Esophagus muscularis mucosa (tissue), 4 donors: ENCODE data around the gene EZR. TPM values are rescaled to one million over a fixed set of nuclear protein-coding genes. Genes with fewer than 3 reads are reported as not detected.

ENCODE experiments used
- DNase-seq: peaks from one replicate; pipeline ENCODE4 v3.0.0-alpha.2; 2017; ENCODE audit errors: extremely low spot score
- H3K27ac ChIP-seq, 4 donors: fragments of 200-600 bp; sonication (generic); replicated peaks in 1 of 4; 1 replicate in 3 of 4; 2 replicates in 1 of 4; pipeline ENCODE4 v1.5.1; 2016 to 2019; ENCODE audit warnings: mild to moderate bottlenecking in 1 of 4
- H3K27me3 ChIP-seq, 4 donors: fragments of 200-600 bp; sonication (generic); one replicate each; pipeline versions ENCODE4 v1.5.1 to v1.6.0; 2016 to 2019
- H3K36me3 ChIP-seq, 4 donors: fragments of 200-600 bp; sonication (generic); one replicate each; pipeline ENCODE4 v1.5.1; 2016 to 2019
- H3K4me1 ChIP-seq, 4 donors: fragments of 200-600 bp; sonication (generic); one replicate each; pipeline ENCODE4 v1.5.1; 2016 to 2019
- H3K4me3 ChIP-seq, 4 donors: fragments of 200-600 bp; sonication (generic); 1 replicate in 2 of 4; 2 replicates in 2 of 4; pipeline ENCODE4 v1.5.1; 2016 to 2019; ENCODE audit warnings: mild to moderate bottlenecking in 4 of 4, moderate library complexity in 1 of 4
- H3K9me3 ChIP-seq, 4 donors: fragments of 200-600 bp; sonication (generic); 1 replicate in 3 of 4; 2 replicates in 1 of 4; pipeline ENCODE4 v1.5.1; 2016 to 2019
- EP300 ChIP-seq: sonication (generic); formaldehyde crosslinking; IDR thresholded peaks from one replicate; pipeline ENCODE4 v1.6.1; 2017; ENCODE audit warnings: antibody characterized with exemption
- POLR2A ChIP-seq: fragments of 450-650 bp; IDR thresholded peaks from one replicate; pipeline ENCODE4 v1.6.1; 2017; ENCODE audit warnings: antibody characterized with exemption, moderate library complexity, mild to moderate bottlenecking, low read depth
- POLR2AphosphoS5 ChIP-seq, 2 donors: sonication (generic); formaldehyde crosslinking; IDR thresholded peaks; one replicate each; pipeline ENCODE4 v1.6.1; 2017; ENCODE audit warnings: antibody characterized with exemption in 2 of 2
- WGBS: methylation state at CpG from one replicate; pipeline ENCODE4 v1.1.5; 2018; 5-methylcytosine and 5-hydroxymethylcytosine counted together
- intact Hi-C: fragments of 100-400 bp; cut with DNase I; formaldehyde crosslinking; loops from one replicate; pipeline ENCODE4 v1.15.1; 2023
- total RNA-seq, 4 donors: library from RNA; depleted of rRNA; stranded (reverse); fragments of >200 nt; gene quantifications; one replicate each; pipeline versions ENCODE4 v1.1.0 to v1.2.1, GENCODE V29; 2016
- TF ChIP-seq, protein P1 (sequence below), 3 experiments: fragments of 200-600 bp in 2 of 3; fragments of 450-650 bp in 1 of 3; sonication (generic) in 2 of 3; IDR thresholded peaks; one replicate each; pipeline ENCODE4 v1.5.1; 2017 to 2019; ENCODE audit warnings: antibody characterized with exemption in 3 of 3, mild to moderate bottlenecking in 2 of 3, moderate library complexity in 1 of 3

The EZR gene
- total RNA-seq, 4 donors from 2014 or later = 205 to 226 (median 212) TPM

DNA sequence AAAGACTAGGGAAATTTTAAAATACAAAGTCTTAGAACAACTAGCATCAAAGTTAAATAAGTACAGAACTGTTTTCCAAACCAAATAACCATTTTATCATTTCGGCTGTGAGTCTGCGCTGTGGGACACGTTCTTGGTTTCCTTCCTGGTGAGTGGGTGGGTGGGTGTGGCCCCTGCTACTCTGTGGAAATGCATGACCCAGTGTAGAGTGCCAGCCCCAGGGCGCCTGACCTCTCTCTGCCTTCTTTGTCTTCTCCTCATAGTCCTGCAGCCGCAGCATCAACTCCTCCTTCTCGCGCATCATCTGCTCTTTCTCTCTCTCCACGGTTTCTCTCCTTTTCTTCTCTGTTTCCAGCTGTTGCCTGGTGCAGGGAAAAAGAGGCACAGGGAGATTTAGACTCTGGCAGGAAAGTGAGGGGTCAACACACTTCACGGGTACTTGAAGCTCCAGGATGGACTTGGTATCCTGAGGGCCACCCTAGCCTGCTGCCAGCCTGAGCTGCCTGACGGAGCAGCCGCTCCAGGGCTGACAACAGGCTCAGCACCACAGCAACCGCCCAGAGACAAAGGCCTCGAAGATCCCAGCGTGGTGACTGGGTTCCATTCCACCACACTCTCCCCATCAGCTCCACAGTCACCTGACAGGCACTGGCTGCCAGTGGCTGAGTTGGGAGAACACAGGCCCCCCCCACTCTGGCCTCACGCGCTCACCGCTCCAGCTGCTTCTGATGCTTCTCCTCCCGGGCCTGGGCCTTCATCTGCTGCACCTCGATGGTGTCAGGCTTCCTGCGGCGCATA, 48.4 kb downstream of the EZR start:
- intact Hi-C loops = no loop called here
- no peak for TF ChIP-seq POLR2AphosphoS5 (IDR thresholded peaks at IDR 0.05)
- TF ChIP-seq, protein P1, sequence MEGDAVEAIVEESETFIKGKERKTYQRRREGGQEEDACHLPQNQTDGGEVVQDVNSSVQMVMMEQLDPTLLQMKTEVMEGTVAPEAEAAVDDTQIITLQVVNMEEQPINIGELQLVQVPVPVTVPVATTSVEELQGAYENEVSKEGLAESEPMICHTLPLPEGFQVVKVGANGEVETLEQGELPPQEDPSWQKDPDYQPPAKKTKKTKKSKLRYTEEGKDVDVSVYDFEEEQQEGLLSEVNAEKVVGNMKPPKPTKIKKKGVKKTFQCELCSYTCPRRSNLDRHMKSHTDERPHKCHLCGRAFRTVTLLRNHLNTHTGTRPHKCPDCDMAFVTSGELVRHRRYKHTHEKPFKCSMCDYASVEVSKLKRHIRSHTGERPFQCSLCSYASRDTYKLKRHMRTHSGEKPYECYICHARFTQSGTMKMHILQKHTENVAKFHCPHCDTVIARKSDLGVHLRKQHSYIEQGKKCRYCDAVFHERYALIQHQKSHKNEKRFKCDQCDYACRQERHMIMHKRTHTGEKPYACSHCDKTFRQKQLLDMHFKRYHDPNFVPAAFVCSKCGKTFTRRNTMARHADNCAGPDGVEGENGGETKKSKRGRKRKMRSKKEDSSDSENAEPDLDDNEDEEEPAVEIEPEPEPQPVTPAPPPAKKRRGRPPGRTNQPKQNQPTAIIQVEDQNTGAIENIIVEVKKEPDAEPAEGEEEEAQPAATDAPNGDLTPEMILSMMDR (IDR thresholded peaks at IDR 0.05) = no peak
- TF ChIP-seq POLR2A = no peak
- TF ChIP-seq EP300 = no peak
- DNase-seq = no peak
- Histone ChIP-seq H3K36me3 (peaks cover 92 to 100% (median 97%) of the 10 kb centered on the region in 4 donors), H3K9me3 (no peaks in the 10 kb centered on the region), H3K4me1 (peaks cover 0 to 17% (median 4%) of the 10 kb centered on the region in 4 donors), H3K4me3 (no peak overlapping the region), H3K27ac (peak overlapping the region in 2 of 4 donors; percentile 11 to 29), H3K27me3 (no peaks in the 10 kb centered on the region)
- WGBS = 78% methylated on average over 19 of the region's 21 CpGs

DNA sequence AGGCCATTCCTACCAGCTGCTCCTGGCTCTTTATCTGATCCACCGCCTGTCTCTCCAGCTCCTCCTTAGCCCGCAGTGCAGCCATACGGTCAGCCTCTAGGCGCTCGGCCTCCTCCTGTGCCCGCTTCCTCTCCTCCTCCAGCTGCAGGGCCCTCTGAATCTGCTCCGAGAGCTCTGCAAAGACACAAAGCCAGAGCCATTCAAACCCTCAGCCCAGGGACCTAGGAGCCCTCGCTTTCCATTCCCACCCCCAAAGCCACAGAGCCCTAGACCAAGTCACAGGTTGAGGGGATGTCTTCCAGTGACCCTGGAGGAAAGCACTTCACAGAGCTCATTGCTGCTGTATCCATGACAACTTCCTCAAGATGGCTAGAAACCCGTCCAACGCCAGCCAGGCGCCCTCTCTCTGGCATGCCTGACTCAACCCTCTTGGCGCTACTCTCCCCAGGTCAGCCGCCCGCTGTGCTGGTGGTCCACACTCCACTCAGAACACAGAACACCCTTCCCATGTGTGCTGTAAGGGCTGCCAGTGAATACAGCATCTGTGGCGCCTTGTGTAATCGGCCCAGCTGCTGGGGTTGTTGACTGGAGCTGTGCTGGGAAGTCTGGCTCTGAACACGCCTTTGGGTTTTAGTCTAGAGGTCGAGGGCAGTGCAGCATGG, 49.3 kb downstream of the EZR start:
- intact Hi-C loops = no loop called here
- DNase-seq = no peak
- WGBS = 90% methylated on average over 17 of the region's 18 CpGs
- Histone ChIP-seq H3K27ac (peak overlapping the region in 1 of 4 donors; percentile 6), H3K36me3 (peaks cover 92 to 100% (median 97%) of the 10 kb centered on the region in 4 donors), H3K9me3 (no peaks in the 10 kb centered on the region), H3K4me3 (no peak overlapping the region), H3K27me3 (no peaks in the 10 kb centered on the region), H3K4me1 (peaks cover 0 to 17% (median 4%) of the 10 kb centered on the region in 4 donors)
- TF ChIP-seq POLR2AphosphoS5 (IDR thresholded peaks at IDR 0.05) (peak; percentile 7 to 12), EP300 (no peak)

DNA sequence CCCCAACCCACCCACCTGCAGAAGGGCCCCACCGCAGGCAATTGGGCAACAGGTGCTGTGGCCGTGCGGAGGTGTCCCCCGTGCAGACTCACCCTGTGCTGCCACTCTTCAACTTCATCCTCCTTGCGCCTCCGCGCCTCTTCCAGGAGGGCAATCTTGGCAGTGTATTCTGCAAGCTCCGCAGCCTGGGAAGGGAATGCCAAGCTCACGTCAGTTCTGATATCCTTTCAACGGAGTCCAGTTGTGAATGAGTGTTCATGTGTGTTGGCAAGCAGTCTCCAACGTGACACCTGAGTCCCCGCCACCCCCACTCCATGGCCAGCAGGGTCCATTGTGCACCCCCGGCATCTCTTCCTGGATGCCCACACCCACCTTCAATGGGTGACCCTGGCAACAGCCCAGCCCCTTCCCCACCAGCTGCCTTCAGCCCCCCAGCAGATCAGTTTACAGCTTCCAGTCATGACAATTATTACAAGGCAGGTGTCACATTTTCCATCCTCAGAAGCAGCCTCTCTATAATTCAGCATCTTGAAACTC, 49.9 kb downstream of the EZR start:
- TF ChIP-seq POLR2AphosphoS5 (IDR thresholded peaks at IDR 0.05) = peak in 1 of 2 donors; percentile 16
- TF ChIP-seq EP300 = no peak
- no peaks in the 10 kb centered on the region for H3K27me3 ChIP-seq
- peaks cover 4 to 17% (median 9%) of the 10 kb centered on the region in 4 donors for H3K4me1 ChIP-seq
- H3K36me3 ChIP-seq = peaks cover 92 to 100% (median 97%) of the 10 kb centered on the region in 4 donors
- peak overlapping the region in 1 of 4 donors; percentile 6 for H3K27ac ChIP-seq
- DNase-seq = no peak
- no peak overlapping the region for H3K4me3 ChIP-seq
- no peaks in the 10 kb centered on the region for H3K9me3 ChIP-seq
- WGBS = 87% methylated on average over 9 of the region's 13 CpGs
- intact Hi-C loops = no loop called here

DNA sequence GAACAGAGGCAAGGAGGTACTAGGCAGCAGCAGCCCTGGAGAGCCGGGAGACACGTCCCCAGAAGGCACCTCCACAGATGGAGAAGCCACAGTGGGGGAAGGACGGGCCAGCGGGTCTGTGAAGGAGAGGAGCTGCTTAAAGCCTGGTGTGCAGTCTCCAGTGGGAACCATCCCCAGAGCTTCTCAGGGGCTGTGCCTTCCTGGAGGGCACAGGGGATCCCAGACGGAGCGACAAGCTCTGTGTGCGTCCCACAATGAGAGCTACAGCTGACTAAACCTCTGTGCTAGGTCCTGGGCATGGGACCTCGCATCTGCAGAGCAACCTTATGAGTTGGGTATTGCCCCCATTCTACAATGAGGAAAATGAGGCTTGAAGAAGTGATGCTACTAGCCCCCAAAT, 50.7 kb downstream of the EZR start:
- Histone ChIP-seq H3K27me3 (no peaks in the 10 kb centered on the region), H3K4me3 (no peak overlapping the region), H3K4me1 (peaks cover 12 to 22% (median 15%) of the 10 kb centered on the region in 4 donors), H3K9me3 (no peaks in the 10 kb centered on the region), H3K36me3 (peaks cover 84 to 97% (median 91%) of the 10 kb centered on the region in 4 donors), H3K27ac (no peak overlapping the region)
- intact Hi-C loops = no loop called here
- DNase-seq = no peak
- TF ChIP-seq, protein P1 (IDR thresholded peaks at IDR 0.05) = no peak
- TF ChIP-seq POLR2A (no peak), EP300 (no peak), POLR2AphosphoS5 (IDR thresholded peaks at IDR 0.05) (no peak)
- 94% methylated on average over 8 of the region's 8 CpGs for WGBS

DNA sequence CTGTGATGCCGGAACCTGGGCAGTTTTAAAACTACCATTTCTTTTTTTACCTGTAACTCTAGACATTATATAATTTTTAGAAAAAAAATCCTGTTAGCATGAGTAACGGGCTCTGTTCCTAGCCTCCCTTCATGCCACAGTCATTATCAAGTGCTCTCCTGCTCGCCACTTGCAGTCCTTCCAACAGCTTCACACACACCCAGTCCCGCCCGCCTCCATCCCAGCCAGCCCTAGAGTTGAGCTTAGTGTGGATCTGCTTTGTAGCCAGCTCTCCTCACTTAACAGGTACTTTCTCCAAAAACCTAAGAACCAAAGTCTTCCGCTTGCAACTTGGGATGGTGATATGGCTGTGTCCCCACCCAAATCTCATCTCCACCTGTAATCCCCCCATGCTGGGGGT, 51.5 kb downstream of the EZR start:
- Histone ChIP-seq H3K27ac (no peak overlapping the region), H3K9me3 (no peaks in the 10 kb centered on the region), H3K36me3 (peaks cover 79 to 90% (median 86%) of the 10 kb centered on the region in 4 donors), H3K4me3 (no peak overlapping the region), H3K27me3 (no peaks in the 10 kb centered on the region), H3K4me1 (peaks cover 17 to 24% (median 18%) of the 10 kb centered on the region in 4 donors)
- no peak for DNase-seq
- TF ChIP-seq POLR2A (no peak), POLR2AphosphoS5 (IDR thresholded peaks at IDR 0.05) (no peak), EP300 (no peak)
- TF ChIP-seq, protein P1 (IDR thresholded peaks at IDR 0.05) = no peak
- intact Hi-C loops = no loop called here
- WGBS = 91% methylated on average over 6 of the region's 6 CpGs
